ENCODE data around the gene ETFA. TPM values are rescaled to one million over a fixed set of nuclear protein-coding genes. Genes with fewer than 3 reads are reported as not detected.

The ETFA gene
- total RNA-seq, 1 donor from 2014 or later, result 107 TPM

GRCh38 chr15:76236350-76236749 is 74.9 kb downstream of the ETFA start:
- Mint-ChIP-seq H3K27ac (no peak overlapping the region), H3K4me1 (peaks cover 9% of the 10 kb centered on the region), H3K9me3 (no peaks in the 10 kb centered on the region), H3K36me3 (no peaks in the 10 kb centered on the region), H3K27me3 (ENCODE audit: low read depth) (no peaks in the 10 kb centered on the region), H3K4me3 (no peak overlapping the region)
- DNase-seq (ENCODE audit: low spot score in 2 of 2, unreplicated experiment in 2 of 2), result no peak
- TF ChIP-seq CTCF (IDR thresholded peaks at IDR 0.05; ENCODE audit: unreplicated experiment), result no peak

- Mint-ChIP-seq H3K4me1 (peaks cover 9% of the 10 kb centered on the region), H3K27me3 (ENCODE audit: low read depth) (no peaks in the 10 kb centered on the region), H3K36me3 (peaks cover 7% of the 10 kb centered on the region), H3K27ac (no peak overlapping the region), H3K9me3 (no peaks in the 10 kb centered on the region), H3K4me3 (no peak overlapping the region)
- DNase-seq (ENCODE audit: low spot score in 2 of 2, unreplicated experiment in 2 of 2), result no peak
- TF ChIP-seq CTCF (IDR thresholded peaks at IDR 0.05; ENCODE audit: unreplicated experiment), result peak; percentile 28
Observed at GRCh38 chr15:76235186-76235826, 76.0 kb downstream of the ETFA start.

GRCh38 chr15:76234337-76234889 is 76.9 kb downstream of the ETFA start:
- no peak for TF ChIP-seq CTCF (IDR thresholded peaks at IDR 0.05; ENCODE audit: unreplicated experiment)
- no peak for DNase-seq (ENCODE audit: low spot score in 2 of 2, unreplicated experiment in 2 of 2)
- Mint-ChIP-seq H3K4me1 (peaks cover 9% of the 10 kb centered on the region), H3K27ac (peak overlapping the region; percentile 10), H3K27me3 (ENCODE audit: low read depth) (no peaks in the 10 kb centered on the region), H3K36me3 (peaks cover 7% of the 10 kb centered on the region), H3K9me3 (no peaks in the 10 kb centered on the region), H3K4me3 (no peak overlapping the region)

- H3K4me3 Mint-ChIP-seq, result no peak overlapping the region
- TF ChIP-seq CTCF (IDR thresholded peaks at IDR 0.05; ENCODE audit: unreplicated experiment), result no peak
- no peaks in the 10 kb centered on the region for H3K27me3 Mint-ChIP-seq (ENCODE audit: low read depth)
- H3K27ac Mint-ChIP-seq, result no peak overlapping the region
- DNase-seq (ENCODE audit: low spot score in 2 of 2, unreplicated experiment in 2 of 2), result no peak
- no peaks in the 10 kb centered on the region for H3K9me3 Mint-ChIP-seq
- H3K36me3 Mint-ChIP-seq, result peaks cover 9% of the 10 kb centered on the region
- H3K4me1 Mint-ChIP-seq, result peaks cover 9% of the 10 kb centered on the region
Observed at GRCh38 chr15:76233921-76234320, 77.3 kb downstream of the ETFA start.

GRCh38 chr15:76229266-76229665 is 82.0 kb downstream of the ETFA start:
- no peaks in the 10 kb centered on the region for H3K9me3 Mint-ChIP-seq
- DNase-seq (ENCODE audit: low spot score in 2 of 2, unreplicated experiment in 2 of 2), result no peak
- H3K4me1 Mint-ChIP-seq, result peaks cover under 1% of the 10 kb centered on the region
- no peak overlapping the region for H3K4me3 Mint-ChIP-seq
- no peak for TF ChIP-seq CTCF (IDR thresholded peaks at IDR 0.05; ENCODE audit: unreplicated experiment)
- H3K36me3 Mint-ChIP-seq, result peaks cover 24% of the 10 kb centered on the region
- H3K27me3 Mint-ChIP-seq (ENCODE audit: low read depth), result no peaks in the 10 kb centered on the region
- H3K27ac Mint-ChIP-seq, result no peak overlapping the region
